Muscle of back (tissue), 11 donors: Measurements from ENCODE around the gene COG8. TPM values are rescaled to one million over a fixed set of nuclear protein-coding genes. Genes with fewer than 3 reads are reported as not detected.

Experiments
- DNase-seq, 3 donors: peaks; one replicate each; pipeline versions ENCODE4 v3.0.0 to v3.0.0-alpha.2; 2013
- polyA plus RNA-seq, 10 donors: library from polyadenylated mRNA; unstranded; fragments of 120-200 nt; gene quantifications; one replicate each; pipeline ENCODE4 v1.2.1, GENCODE V29; 2013; ENCODE audit not compliant: insufficient read length in 10 of 10

COG8 gene
- polyA plus RNA-seq, 10 donors: 19.0 to 23.6 (median 20.8) TPM

GRCh38 chr16:69321080-69321479, 18.3 kb downstream of the COG8 start:
- no peak for DNase-seq

GRCh38 chr16:69320740-69321073, 18.7 kb downstream of the COG8 start:
- DNase-seq: no peak

GRCh38 chr16:69319826-69320739, 19.3 kb downstream of the COG8 start:
- DNase-seq: no peak

GRCh38 chr16:69319381-69319780, 20.0 kb downstream of the COG8 start:
- DNase-seq: no peak

GRCh38 chr16:69318911-69319289, 20.5 kb downstream of the COG8 start:
- no peak for DNase-seq

GRCh38 chr16:69318177-69318910, 21.0 kb downstream of the COG8 start:
- DNase-seq: no peak

GRCh38 chr16:69316595-69317034, 22.7 kb downstream of the COG8 start:
- no peak for DNase-seq

- DNase-seq: no peak
These were observed 23.7 kb downstream of the COG8 start for GRCh38 chr16:69315486-69316311.

- DNase-seq: no peak
These were observed 24.8 kb downstream of the COG8 start for GRCh38 chr16:69314534-69314933.

- no peak for DNase-seq
These were observed 25.9 kb downstream of the COG8 start for GRCh38 chr16:69313469-69313868.

- no peak for DNase-seq
These were observed 27.6 kb downstream of the COG8 start for GRCh38 chr16:69311533-69312387.

- peak; percentile 95 to 98 (median 96) for DNase-seq
These were observed 28.5 kb downstream of the COG8 start, which contains the start of gene VPS4A for GRCh38 chr16:69310653-69311532. Gene VPS4A, plus strand, starts transcription at chr16:69311350. Its CDS starts 162 bp downstream, at chr16:69311512.

GRCh38 chr16:69309316-69309715, 30.0 kb downstream of the COG8 start:
- peak in 1 of 3 donors; percentile 44 for DNase-seq

- no peak for DNase-seq
These were observed 31.5 kb downstream of the COG8 start for GRCh38 chr16:69307856-69308255.

- DNase-seq: no peak
These were observed 32.3 kb downstream of the COG8 start for GRCh38 chr16:69307091-69307490.

GRCh38 chr16:69306031-69306430, 33.3 kb downstream of the COG8 start:
- DNase-seq: no peak

- no peak for DNase-seq
These were observed 37.1 kb downstream of the COG8 start for GRCh38 chr16:69302301-69302700.

GRCh38 chr16:69301861-69302260, 37.5 kb downstream of the COG8 start:
- DNase-seq: no peak

GRCh38 chr16:69301187-69301586, 38.2 kb downstream of the COG8 start:
- no peak for DNase-seq

- DNase-seq: no peak
These were observed 41.1 kb downstream of the COG8 start for GRCh38 chr16:69298261-69298660.
